ENCODE results near the gene GRM7.

Gene GRM7

GRCh38 chr3:7249493-7250076 is 388.7 kb downstream of the GRM7 start:
- no peak for DNase-seq

- DNase-seq = no peak
These were observed 393.3 kb downstream of the GRM7 start for GRCh38 chr3:7254251-7254650.

- DNase-seq = no peak
These were observed 400.1 kb downstream of the GRM7 start for GRCh38 chr3:7260975-7261374.

GRCh38 chr3:7263347-7264195 is 402.7 kb downstream of the GRM7 start:
- no peak for DNase-seq

- DNase-seq = no peak
These were observed 403.2 kb downstream of the GRM7 start for GRCh38 chr3:7264196-7264526.

- DNase-seq = no peak
These were observed 404.8 kb downstream of the GRM7 start for GRCh38 chr3:7265736-7266135.

GRCh38 chr3:7266551-7266950 is 405.6 kb downstream of the GRM7 start:
- DNase-seq = no peak

GRCh38 chr3:7270731-7271130 is 409.8 kb downstream of the GRM7 start:
- no peak for DNase-seq

- DNase-seq = no peak
These were observed 410.7 kb downstream of the GRM7 start for GRCh38 chr3:7271631-7272030.

GRCh38 chr3:7272203-7272602 is 411.3 kb downstream of the GRM7 start:
- DNase-seq = no peak

- no peak for DNase-seq
These were observed 414.5 kb downstream of the GRM7 start for GRCh38 chr3:7275396-7275795.

- DNase-seq = no peak
These were observed 419.4 kb downstream of the GRM7 start for GRCh38 chr3:7280318-7280717.

- DNase-seq = no peak
These were observed 422.1 kb downstream of the GRM7 start for GRCh38 chr3:7282988-7283387.

- DNase-seq = no peak
These were observed 424.6 kb downstream of the GRM7 start for GRCh38 chr3:7285505-7285904.

- DNase-seq = no peak
These were observed 427.2 kb downstream of the GRM7 start for GRCh38 chr3:7288133-7288532.

GRCh38 chr3:7289121-7289520 is 428.2 kb downstream of the GRM7 start:
- no peak for DNase-seq

- DNase-seq = no peak
These were observed 429.3 kb downstream of the GRM7 start for GRCh38 chr3:7290077-7290825.

GRCh38 chr3:7292362-7292761 is 431.4 kb downstream of the GRM7 start:
- DNase-seq = no peak

- no peak for DNase-seq
These were observed 432.4 kb downstream of the GRM7 start for GRCh38 chr3:7293286-7293685.

GRCh38 chr3:7305561-7305960 is 444.6 kb downstream of the GRM7 start:
- DNase-seq = no peak

GRCh38 chr3:7306901-7307300 is 446.0 kb downstream of the GRM7 start:
- no peak for DNase-seq

GRCh38 chr3:7307410-7307809 is 446.5 kb downstream of the GRM7 start:
- no peak for DNase-seq

GRCh38 chr3:7309641-7310102 is 448.8 kb downstream of the GRM7 start:
- peak; percentile 4 for DNase-seq

GRCh38 chr3:7315037-7315436 is 454.1 kb downstream of the GRM7 start:
- DNase-seq = no peak

Data from midbrain (tissue), 1 donor.